ENCODE results near the gene CYP4F22. TPM values are rescaled to one million over a fixed set of nuclear protein-coding genes. Genes with fewer than 3 reads are reported as not detected.
"Not testable (repeated sequence)": the region's sequence is repeated elsewhere in the genome, so short reads cannot be mapped to it uniquely, and the experiment has no call there.

The CYP4F22 gene
- total RNA-seq, 1 donor from 2014 or later, result not detected

DNA sequence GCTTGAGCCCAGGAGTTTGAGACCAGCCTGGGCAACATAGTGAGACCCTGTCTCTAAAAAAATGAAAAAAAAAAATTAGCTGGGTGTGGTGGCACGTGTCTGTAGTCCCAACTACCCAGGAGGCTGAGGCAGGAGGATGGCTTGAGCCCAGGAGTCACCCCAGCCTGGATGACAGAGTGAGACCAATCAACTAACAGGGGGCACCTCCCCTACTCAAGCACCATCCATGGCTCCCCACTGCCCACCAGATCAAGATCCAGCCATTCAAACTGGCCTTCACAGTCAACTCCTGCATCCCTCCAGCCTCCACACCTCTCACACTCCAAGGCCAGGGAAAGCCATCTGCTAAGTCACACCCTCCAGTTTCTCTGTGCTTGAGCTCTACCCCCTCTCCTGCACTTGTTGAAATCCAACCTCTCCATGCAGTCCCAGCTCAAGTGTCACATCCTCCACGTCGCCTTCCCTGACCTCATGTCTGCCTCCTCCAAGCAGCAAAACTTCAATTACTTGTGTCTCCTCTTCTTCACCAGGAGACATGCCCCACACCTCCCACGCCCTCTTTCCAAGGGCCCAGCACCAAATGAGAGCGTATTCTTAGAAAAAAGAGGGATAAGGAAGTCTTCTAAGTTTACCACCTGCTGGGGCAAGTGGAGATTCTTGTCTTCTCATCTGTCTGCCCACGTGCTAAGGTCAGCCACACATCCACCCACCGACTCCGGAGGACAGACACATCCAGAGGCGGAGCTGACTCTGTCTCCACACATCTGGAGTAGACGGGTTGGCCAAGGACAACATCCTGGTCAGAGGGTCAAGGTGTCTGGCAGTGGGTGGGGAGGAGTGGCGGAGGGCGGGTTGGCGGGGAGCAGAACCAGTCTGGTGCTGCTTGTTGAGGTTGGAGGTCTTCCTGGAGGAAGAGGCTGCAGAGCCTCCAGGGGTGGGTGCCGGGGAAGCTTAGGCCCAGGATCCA lies 974 bp upstream of the CYP4F22 start:
- TF ChIP-seq, protein P1, sequence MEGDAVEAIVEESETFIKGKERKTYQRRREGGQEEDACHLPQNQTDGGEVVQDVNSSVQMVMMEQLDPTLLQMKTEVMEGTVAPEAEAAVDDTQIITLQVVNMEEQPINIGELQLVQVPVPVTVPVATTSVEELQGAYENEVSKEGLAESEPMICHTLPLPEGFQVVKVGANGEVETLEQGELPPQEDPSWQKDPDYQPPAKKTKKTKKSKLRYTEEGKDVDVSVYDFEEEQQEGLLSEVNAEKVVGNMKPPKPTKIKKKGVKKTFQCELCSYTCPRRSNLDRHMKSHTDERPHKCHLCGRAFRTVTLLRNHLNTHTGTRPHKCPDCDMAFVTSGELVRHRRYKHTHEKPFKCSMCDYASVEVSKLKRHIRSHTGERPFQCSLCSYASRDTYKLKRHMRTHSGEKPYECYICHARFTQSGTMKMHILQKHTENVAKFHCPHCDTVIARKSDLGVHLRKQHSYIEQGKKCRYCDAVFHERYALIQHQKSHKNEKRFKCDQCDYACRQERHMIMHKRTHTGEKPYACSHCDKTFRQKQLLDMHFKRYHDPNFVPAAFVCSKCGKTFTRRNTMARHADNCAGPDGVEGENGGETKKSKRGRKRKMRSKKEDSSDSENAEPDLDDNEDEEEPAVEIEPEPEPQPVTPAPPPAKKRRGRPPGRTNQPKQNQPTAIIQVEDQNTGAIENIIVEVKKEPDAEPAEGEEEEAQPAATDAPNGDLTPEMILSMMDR (IDR thresholded peaks at IDR 0.05), result no peak
- Mint-ChIP-seq H3K4me1 (ENCODE audit: unreplicated experiment) (no peaks in the 10 kb centered on the region), H3K9me3 (ENCODE audit: unreplicated experiment) (no peaks in the 10 kb centered on the region), H3K4me3 (ENCODE audit: unreplicated experiment) (no peak overlapping the region), H3K36me3 (ENCODE audit: unreplicated experiment) (no peaks in the 10 kb centered on the region), H3K27me3 (ENCODE audit: unreplicated experiment) (peaks cover 4% of the 10 kb centered on the region), H3K27ac (ENCODE audit: unreplicated experiment) (no peak overlapping the region)
- DNase-seq (ENCODE audit: extremely low spot score, unreplicated experiment), result no peak

DNA sequence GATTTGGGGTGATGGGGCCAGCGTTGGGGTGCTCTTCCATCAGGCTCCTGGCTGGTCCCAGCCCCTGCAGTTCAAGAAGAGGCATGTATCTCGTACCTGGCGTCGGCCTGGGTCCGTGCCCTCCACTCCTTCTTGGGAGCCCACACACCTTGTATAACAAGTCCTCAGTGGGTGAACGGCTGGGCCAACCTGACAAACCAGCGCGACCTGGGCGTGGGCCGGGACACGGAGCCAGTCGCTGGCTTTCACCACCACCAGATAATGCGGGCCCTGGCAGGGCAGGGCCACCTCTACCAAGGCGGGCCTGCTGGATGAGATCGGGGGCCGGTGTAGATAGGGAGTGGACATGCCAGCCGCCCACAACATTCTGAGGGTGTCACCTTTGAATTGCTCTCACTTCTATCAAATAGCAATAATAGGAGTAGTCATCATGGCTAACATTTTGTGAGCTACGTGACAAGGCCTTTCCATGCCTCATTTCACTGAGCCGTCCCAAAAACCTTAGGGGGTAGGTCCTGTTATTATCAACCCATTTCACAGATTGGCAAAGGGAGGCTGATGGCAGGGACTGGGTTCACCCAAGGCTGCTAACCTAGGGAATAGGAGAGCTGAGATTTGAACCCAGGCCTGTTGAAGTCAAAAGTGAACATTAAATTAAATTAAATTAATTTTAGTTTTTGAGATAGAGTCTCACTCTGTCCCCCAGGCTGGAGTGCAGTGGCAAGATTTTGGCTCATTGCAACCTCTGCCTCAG lies 3.5 kb downstream of the CYP4F22 start:
- no peak for DNase-seq (ENCODE audit: extremely low spot score, unreplicated experiment)
- Mint-ChIP-seq H3K9me3 (ENCODE audit: unreplicated experiment) (peaks cover 5% of the 10 kb centered on the region), H3K36me3 (ENCODE audit: unreplicated experiment) (no peaks in the 10 kb centered on the region), H3K27ac (ENCODE audit: unreplicated experiment) (no peak overlapping the region), H3K27me3 (ENCODE audit: unreplicated experiment) (no peaks in the 10 kb centered on the region), H3K4me3 (ENCODE audit: unreplicated experiment) (no peak overlapping the region), H3K4me1 (ENCODE audit: unreplicated experiment) (no peaks in the 10 kb centered on the region)
- TF ChIP-seq, protein P1 (IDR thresholded peaks at IDR 0.05), result no peak

DNA sequence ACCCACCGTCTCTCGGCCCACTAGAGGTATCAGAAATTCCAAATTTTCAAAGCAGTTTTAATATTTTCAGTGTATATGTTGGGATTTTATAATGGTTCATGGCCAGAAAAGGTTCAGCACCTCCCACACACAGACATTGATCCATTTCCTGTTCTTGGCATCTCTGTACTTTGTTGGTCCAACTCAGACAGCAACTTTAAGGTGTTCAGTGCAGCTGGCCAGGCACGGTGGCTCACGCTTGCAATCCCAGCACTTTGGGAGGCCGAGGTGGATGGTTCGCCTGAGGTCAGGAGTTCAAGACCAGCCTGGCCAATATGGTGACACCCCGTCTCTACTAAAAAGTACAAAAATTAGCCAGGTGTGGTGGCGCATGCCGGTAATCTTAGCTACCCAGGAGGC lies 6.9 kb downstream of the CYP4F22 start:
- DNase-seq (ENCODE audit: extremely low spot score, unreplicated experiment); H3K4me1 Mint-ChIP-seq (ENCODE audit: unreplicated experiment); H3K9me3 Mint-ChIP-seq (ENCODE audit: unreplicated experiment); H3K4me3 Mint-ChIP-seq (ENCODE audit: unreplicated experiment); H3K27me3 Mint-ChIP-seq (ENCODE audit: unreplicated experiment); H3K36me3 Mint-ChIP-seq (ENCODE audit: unreplicated experiment); H3K27ac Mint-ChIP-seq (ENCODE audit: unreplicated experiment): not testable (repeated sequence)

DNA sequence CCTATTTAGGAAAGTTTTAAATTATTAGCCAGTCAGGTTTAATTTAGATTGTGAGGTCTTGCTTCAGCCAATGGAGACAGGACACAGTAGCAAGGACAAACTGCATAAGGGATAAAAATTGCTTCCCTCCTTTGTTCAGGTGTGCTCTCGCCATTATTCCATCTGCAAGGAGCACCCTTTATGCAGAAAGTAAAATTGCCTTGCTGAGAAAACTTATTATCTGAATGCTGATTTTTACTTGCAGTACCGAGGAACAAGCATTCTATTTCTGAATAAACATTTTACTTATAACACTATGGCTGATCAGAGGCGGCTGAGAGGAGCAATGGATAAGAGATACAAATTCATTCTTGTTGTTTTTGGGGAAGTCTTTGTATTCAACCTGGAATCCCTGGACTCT lies 8.0 kb downstream of the CYP4F22 start:
- H3K4me3 Mint-ChIP-seq (ENCODE audit: unreplicated experiment), result no peak overlapping the region
- no peaks in the 10 kb centered on the region for H3K4me1 Mint-ChIP-seq (ENCODE audit: unreplicated experiment)
- DNase-seq (ENCODE audit: extremely low spot score, unreplicated experiment), result no peak
- H3K9me3 Mint-ChIP-seq (ENCODE audit: unreplicated experiment), result peaks cover 5% of the 10 kb centered on the region
- H3K27ac Mint-ChIP-seq (ENCODE audit: unreplicated experiment), result no peak overlapping the region
- H3K36me3 Mint-ChIP-seq (ENCODE audit: unreplicated experiment), result no peaks in the 10 kb centered on the region
- TF ChIP-seq, protein P1 (IDR thresholded peaks at IDR 0.05), result no peak
- H3K27me3 Mint-ChIP-seq (ENCODE audit: unreplicated experiment), result no peaks in the 10 kb centered on the region

DNA sequence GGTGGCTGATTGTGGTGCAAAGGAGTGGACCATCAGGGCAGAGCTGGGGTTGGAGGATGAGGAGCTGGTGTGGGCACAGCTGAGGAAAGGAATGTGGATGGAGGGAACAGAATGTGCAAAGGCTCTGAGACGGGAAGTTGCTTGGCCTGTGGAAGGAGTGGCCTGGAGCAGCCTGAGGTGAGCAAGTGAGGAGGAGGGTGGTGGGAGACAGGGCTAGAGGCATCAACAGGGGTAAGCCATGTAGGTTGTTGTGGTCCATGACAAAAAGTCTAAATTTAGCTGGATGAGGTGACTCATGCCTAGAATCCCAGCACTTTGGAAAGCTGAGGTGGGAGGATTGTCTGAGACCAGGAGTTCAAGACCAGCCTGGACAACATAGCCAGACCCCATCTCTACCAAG lies 9.5 kb downstream of the CYP4F22 start:
- H3K4me1 Mint-ChIP-seq (ENCODE audit: unreplicated experiment), result no peaks in the 10 kb centered on the region
- no peak overlapping the region for H3K4me3 Mint-ChIP-seq (ENCODE audit: unreplicated experiment)
- no peaks in the 10 kb centered on the region for H3K27me3 Mint-ChIP-seq (ENCODE audit: unreplicated experiment)
- no peaks in the 10 kb centered on the region for H3K36me3 Mint-ChIP-seq (ENCODE audit: unreplicated experiment)
- no peak overlapping the region for H3K27ac Mint-ChIP-seq (ENCODE audit: unreplicated experiment)
- TF ChIP-seq, protein P1 (IDR thresholded peaks at IDR 0.05), result no peak
- DNase-seq (ENCODE audit: extremely low spot score, unreplicated experiment), result no peak
- peaks cover 5% of the 10 kb centered on the region for H3K9me3 Mint-ChIP-seq (ENCODE audit: unreplicated experiment)

Data from osteocyte (in vitro differentiated cells).